SH-SY5Y (cell line): Measurements from ENCODE around the gene SFXN5.

ENCODE experiments used
- GATA2 ChIP-seq: IDR thresholded peaks from 2 replicates; pipeline ENCODE4 v1.6.1; 2011; ENCODE audit warnings: mild to moderate bottlenecking, low read depth, low read length
- GATA3 ChIP-seq: IDR thresholded peaks from 2 replicates; pipeline ENCODE4 v1.6.1; 2011; ENCODE audit warnings: low read depth, mild to moderate bottlenecking, low read length, moderate library complexity

- no peak for TF ChIP-seq GATA2
- no peak for TF ChIP-seq GATA3
These were observed 109.6 kb downstream of the SFXN5 start for GRCh38 chr2:72961853-72962468.
